Stimulated activated CD4-positive, alpha-beta T cell treated with anti-CD3 and anti-CD28 coated beads, Interleukin-2, amount 100 ng/mL, for 4 hours (primary cell): Measurements from ENCODE around the gene CD81.
A peak's percentile ranks its signal among the peaks of the same experiment; 100 is the strongest.

ENCODE experiments used
- DNase-seq: peaks from one replicate; pipeline ENCODE4 v3.0.0-alpha.2; 2020; ENCODE audit warnings: low read depth

The CD81 gene

DNA sequence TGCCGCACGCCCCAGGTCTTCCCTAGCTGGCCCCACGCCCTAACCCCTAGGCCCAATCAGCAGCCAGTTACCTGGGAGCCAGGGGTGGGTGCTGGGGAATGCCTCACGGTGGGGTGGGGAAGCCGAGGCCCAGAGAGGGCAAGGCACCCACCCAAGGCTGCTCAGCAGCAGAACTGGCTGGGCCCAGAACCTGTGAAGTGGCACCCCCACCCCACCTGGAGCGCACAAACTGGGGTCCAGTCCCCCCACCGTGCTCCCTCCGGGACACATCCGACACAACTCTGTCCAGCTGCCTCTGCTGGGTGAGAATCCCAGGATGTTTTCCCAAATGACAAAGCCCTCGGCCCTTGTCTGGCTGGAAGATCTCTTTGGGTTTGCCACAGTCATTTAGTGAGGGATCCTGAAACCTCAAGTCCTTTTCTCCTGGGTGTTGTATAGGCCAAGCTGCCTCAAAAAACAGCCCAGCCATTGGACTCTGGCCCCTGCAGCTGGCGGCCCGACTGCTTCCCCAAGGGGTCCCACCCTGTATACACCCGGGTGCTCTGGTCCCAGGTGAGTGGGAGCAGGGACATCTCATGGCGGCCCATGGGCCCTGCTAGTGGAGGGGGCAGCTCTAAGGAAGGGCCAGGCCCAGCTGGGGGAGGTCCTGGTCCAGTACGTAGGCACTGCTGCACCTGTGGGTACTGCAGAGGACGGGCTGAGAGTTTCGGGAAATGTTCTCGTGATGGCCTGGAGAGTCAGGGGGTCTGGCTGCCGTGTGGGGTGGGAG, 44.3 kb downstream of the CD81 start:
- DNase-seq: no peak

DNA sequence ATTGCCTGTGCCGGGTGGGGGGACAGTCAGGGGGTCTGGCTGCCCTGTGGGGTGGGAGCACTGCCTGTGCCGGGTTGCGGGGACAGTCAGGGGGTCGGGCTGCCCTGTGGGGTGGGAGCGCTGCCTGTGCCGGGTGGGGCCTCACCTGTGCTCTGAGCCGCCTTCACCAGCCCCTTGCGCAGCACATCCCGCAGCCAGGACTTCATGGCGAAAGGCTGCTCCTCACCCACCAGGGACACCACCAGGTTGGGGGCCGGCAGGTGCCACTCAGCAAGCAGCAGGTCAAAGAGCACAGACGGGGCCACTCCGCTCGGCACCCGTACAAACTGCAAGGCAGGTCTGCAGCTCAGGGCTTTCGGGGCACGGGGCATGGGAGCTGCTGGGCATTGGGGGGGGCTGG, 44.9 kb downstream of the CD81 start:
- no peak for DNase-seq

DNA sequence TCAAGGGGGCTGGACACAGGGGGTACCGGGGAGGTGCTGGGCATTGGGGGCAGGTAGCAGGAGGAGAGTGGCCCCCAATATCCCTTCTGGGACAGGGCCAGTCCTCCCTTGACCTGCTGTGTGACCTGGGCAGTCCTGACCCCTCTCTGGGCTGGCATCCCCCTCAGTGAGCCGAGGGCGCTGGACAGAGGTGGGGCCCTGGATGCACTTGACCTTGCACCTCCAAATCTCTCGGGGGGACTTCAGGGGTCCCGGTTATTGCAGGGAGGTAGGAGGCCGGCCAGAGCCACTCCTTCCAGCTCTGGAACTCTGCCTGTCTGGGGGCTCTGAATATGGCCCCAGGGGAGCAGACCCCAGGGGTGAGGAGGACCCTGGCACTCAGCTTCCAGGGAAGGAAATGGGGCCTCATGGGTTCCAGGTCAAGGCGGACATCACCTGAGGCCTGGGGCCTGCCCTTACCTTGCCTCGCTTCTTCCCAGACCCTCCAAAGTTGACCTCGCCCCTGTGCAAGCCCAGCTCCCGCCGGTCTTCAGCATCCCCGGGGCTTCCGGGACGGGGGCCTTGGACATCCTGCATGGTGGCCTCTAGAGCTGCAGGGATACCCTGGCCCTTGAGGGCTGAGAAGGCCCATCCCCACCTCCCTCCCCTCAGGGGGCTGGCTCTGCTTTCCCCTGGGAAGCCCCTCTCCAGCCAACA, 45.5 kb downstream of the CD81 start:
- no peak for DNase-seq

DNA sequence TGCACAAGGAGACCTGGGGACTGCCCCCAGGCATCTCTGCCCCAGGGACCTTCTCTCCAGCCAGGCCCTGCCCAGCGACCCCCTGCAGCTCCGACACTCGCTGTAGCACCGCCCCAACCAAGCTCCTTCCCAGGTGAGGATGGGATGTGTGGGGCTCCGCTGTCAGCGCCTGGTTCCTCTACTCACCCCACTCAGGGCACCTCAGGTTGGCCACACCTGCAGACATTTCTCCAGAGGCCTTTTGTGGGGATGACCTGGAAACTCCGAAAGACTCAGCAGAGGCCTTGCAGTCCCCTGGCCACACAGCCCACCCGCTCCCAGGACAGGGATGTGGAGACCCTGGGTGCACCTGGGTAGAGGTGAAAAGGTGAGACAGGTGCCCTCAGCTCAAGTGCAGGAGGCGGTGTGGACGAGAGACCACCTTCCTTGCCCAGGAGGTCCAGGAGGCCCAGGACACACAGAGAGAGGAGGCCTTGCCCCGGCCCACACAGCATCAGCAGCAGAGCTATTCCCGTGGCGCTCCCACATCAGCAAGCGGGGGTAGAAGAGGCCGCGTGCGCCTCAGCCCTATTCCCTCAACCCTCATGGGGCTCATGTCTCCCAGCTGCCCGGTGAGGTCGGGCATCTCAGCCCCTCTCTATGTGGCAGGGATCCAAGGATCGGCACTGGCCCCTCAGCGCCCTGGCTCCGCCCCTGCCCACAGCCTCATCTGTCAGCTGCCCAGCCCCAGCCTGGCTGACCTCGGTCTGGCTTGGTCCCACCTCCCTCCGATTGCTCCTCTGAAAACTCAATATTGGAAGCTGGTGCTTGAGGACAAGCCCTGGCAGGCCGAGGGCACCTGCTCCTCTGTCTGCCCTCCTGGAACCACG, 46.3 kb downstream of the CD81 start:
- DNase-seq: no peak

DNA sequence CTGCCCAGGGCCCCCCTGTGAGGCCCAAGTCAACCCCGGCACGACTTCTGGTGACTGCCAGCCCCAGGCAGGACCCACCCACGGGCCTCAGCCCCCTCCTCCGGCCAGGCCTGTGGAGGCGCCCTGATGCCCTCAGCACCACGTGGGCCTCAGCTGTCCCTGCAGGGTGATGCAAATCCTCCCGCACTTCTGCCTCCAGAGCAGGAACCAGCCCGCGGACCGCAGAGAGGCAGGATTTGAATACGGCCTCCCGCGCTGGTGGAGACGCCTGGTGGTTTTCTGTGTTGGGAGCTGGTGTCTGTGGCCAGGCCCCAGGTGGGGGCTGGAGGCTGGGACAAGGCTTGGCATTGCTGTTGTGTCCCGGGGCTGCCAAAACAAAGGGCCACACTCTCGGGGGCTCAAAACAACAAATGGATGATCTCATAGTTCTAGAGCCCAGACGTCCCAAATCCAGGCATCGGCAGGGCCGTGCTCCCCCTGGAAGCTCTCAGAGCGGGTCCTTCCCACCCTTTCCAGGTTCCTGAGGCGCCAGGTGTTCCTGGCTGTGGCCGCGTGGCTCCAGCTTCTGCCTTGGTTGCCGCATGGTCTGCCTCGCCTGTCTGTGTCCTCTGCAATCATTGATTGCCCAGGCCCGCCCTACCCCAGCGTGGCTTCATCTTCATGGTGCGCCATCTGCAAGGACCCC, 47.8 kb downstream of the CD81 start:
- no peak for DNase-seq

DNA sequence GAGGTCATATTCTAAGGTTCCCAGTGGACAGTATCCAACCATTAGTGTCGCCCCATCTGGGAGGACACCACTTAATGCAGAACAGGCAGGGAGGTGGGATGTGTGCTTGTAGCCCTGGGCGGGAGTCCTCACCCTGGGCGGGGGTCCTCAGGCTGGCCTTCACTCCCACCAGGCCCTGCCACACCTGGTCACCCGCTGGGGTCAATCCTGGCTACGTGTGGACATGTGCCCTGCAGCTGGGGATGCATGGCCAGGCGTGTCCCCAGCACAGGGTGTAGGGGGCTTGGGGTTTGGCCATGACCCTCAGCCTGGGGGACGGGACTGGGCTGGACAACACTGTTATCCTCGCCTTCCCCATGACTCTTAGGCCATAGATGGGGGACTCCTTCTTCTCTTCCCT, 48.4 kb downstream of the CD81 start:
- DNase-seq: no peak

DNA sequence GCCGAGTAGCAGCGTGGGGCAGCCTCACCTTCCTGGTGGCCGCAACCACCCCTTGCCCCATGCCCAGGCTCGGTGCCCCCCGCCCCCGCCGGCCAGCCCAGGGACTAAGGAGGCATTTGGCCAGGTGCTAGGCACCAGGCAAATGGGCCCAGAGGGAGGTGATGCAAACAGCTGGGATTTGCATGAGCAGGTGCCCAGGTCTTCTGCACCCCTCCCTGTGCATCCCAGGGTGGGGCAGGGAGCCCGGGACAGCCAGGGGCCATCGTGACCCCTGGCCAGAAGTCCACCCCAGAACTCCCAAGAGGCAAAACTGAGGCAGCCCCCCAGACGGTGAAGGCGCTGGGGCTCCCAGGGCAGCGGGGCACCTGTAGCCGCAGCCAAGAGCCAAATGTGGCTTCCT, 49.1 kb downstream of the CD81 start:
- DNase-seq: no peak

DNA sequence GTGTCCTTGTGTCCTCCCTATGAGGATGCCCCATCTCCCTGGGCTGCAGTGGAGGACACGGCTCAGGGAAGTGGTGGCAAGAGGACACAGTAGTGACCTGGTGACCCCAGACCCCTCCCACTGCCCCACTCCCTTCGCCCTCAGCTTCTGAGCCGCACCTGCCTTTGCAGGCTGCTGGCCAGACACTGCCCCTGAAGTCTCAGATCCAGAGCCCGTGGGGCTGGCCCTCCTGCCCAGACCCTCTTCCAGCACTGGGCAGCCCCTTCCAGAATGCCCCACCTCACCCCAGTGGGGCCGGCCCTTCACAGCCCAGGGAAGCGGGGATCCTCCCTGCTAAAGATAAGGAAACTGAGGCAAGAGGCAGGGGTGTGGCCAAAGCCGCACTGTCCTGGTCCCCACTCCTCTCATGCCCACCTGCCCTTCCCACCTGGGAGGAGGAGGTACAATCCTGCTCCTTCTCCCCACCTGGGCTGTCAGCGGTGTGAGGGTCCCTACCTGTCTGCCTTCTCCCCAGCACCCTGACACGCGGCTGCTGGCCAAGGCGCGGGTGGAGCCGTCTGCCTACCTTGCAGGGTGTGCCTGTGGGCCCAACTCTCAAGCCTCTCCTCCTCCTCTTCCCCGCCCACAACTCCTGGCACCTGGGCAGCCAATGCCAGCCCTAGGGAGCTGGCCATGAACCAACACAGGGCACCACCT, 49.9 kb downstream of the CD81 start:
- no peak for DNase-seq

DNA sequence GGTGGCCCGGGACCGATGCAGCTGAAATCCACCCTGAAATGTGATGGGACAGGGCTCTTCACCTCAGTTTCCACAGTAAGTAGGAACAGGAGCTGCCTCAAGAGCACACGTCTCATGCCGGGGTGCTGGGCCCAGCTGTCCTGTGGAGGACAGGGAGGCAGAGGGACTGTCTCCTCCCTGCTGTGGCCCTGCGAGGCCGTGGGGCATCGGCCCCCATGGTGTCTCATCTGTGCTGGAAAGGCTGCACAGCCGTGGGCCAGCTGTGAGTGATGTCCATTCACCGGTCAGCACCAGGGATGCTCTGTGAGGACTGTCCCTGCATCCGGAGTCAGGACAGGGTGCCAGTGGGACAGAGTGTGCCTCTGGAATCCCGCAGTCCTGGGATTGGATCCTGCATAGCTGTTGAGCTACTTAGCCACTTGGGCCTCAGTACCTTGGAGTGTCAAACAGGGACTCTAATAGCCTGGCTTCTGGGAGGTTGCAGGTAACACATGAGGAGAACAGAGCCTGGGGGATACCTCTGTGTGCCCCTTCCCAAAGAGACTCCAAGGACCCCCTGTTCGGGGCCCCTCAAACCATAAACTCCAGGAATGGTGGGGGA, 50.7 kb downstream of the CD81 start:
- DNase-seq: no peak

DNA sequence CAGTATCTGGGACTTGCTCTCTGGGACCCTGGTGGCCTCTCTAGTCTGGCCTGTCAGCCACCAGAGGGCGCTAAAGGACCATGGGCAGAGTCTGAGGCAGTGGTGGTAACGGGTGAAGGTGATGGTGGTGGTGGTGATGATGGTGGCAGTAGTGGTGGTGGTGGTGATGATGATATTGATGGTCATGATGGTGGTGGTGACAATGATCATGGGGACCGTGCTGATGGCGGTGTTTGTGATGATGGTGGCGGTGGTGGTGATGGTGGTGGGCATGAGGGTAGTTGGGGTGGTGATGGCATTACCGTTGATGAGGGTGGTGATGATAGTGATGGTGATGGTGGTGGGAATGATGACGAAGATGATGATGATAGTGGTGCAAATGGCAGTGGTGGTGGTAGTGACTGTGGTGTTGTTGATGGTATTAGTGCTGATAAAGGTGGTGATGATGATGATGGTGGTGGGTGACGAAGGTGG, 51.2 kb downstream of the CD81 start:
- DNase-seq: peak; percentile 79

DNA sequence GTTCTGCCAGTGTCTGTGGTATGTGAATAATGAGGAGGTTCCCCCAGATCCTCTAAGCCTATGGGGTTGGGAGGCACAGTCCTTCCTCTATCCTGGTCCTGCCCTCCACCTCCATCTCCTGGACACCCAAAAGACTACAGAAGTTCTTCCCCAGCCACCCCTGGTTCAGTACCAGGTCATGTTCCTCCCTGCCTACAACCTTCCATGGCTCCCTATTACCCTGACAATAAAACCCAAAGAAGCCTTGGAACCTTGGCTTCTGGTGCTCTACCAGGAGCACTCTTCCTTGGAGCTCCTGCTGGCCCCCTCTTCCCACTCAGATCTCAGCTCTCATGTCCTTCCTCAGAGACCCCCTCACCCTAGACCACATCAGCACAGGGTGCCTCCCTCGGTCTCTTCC, 54.3 kb downstream of the CD81 start:
- DNase-seq: no peak

DNA sequence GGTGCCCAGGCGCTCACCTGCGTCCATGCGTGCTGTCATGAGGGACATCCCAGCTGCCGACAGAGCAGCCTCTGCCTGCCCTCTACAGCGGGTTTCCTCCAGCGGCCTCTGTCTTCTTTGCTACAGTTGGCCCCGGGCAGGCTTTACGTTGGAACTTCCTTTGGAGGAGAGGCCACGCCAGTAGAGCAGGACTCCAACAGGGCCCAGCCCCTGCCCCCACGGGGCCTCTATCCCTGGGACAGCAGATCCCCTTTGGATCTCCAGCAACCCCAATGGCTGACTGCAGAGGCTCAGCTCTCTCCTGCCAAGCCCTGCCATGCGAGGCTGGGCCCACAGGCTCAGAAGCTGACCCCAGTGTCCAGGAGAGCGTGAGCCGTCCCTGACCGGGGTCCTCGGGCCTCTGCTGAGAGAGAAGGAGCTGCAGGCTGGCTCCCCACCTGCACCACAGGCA, 55.1 kb downstream of the CD81 start:
- no peak for DNase-seq

DNA sequence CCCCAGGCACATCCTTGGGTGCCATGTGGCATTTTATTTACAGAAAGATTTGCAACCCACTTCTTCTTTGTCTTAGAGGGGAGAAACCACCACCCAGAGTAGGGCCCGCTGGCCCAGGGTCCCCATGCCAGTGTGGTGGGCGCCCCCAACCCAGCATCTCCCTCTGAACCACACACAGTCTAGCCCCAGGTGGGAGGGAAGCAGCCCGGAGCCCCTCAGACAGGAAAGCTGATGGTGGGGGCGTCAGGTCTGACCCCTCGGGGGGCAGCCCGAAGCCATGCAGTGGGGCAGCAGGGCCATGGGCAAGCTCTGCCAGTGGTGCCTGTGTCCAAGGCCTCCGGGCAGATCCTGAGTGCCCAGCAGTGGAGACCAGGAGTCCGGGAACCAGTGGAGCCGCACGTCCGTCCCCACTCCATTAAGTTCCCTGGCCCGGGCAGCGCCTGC, 55.5 kb downstream of the CD81 start:
- DNase-seq: no peak

DNA sequence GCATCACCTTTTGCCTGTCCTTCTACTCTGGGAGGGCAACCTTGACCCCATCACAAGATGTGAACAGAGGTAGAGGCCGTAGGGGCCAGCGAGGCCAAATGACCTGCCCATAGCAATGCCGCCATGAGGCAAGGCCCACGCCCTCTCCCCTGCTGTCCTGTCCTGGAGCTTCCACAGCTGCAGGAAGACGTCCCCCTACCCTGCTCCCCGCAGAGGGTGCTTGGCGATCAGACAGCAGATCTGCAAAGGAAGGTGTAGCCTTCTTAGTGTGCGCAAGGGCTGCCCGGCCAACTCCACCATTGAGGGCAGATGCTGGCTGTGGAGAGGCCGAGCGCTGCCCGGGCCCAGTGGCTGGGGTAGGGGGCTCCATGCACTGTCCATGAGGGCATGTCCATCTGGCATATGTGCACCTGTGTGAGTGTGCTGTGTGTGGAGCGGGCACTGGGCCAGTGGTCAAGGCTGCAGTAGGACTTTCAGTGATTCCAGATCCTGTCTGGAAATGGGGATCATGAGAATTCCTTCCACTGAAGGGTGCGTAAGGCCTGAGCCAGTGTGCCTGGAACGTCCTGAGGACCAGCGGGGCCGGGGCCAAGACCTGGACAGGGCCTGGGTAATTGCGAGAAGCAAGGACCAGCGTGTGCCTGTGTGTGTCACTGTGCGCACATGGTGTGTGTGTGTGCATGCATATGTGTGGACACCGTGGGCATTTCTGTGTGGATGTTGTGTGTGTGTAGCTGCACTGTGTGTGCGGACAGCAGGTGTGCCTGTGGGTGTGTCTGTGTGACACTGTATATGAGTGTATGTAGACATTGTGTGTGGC, 56.2 kb downstream of the CD81 start:
- no peak for DNase-seq

DNA sequence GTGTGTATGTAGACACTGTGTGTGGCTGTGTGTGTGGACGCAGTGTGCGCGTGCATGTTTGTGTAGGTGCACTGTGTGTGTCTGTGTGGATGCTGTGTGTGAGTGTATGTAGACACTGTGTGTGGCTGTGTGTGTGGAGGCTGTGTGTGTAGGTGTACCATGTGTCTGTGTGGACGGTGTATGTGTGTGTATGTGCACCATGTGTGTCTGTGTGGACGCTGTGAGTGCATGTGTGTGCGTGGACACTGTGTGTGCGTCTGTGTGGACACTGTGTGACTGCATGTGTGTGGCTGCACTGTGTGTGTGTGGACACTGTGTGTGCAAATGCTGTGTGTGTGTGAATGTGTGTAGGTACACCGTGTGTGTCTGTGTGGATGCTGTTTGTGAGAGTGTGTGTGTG, 56.9 kb downstream of the CD81 start:
- no peak for DNase-seq

DNA sequence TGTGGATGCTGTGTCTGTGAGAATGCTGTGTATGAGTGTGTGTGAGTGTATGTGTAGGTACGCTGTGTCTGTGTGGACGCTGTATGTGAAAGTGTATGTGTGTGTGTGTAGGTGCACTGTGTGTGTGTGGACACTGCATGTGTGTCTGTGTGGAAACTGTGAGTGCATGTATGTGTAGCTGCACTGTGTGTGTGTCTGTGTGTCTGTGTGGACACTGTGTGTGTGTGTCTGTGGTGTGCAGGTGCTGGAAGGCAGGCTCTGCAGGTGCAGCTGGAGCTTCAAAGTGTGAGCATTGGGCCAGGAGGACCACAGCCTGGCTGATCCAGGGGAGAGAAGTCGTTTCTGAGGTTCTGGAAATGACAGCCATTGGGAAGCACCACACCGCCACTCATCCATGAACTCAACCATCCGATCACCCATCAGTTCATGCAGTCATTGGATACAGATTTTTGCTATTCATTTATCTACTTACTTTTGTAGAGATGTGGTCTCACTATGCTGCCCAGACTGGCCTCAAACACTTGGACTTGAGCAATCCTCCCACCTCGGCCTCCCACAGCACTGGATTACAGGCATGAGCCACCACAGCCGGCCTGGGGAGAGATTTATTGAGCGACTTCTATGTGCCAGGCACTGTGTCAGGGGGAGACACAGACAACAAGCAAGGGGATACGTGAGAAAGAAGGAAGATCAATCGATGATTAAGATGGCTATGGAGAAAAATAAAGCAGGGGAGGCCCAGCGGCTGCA, 57.6 kb downstream of the CD81 start:
- no peak for DNase-seq

DNA sequence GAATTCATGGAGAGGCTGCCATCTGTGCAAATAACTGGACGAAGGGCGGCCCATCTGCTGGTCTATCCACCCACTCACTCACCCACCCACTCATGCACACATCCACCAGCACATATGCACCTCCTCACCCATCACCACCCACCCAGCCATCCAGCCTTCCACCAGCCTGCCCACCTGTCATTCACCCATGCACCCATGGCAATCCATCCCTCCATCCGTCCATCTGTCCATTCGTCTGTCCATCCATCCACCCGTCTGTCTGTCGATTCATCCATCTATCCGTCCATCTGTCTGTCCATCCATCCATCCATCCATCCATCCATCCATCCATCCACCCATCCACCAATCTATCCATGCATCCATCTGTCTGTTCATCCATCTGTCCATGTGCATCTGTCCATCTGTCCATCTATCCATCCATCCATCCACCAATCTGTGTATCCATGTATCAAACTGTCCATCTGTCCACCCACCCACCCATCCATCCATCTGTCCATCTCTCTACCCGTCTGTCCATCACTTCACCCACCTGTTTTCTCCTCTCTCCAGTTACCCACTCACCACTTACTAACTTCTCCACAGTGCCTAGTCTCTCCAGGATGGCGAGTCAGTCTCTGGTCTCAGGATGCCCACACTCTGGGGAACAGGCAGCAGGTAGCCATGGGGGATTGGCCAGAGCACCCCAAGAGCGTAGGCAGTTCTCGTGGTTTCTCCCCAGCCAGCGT, 58.3 kb downstream of the CD81 start:
- DNase-seq: no peak

DNA sequence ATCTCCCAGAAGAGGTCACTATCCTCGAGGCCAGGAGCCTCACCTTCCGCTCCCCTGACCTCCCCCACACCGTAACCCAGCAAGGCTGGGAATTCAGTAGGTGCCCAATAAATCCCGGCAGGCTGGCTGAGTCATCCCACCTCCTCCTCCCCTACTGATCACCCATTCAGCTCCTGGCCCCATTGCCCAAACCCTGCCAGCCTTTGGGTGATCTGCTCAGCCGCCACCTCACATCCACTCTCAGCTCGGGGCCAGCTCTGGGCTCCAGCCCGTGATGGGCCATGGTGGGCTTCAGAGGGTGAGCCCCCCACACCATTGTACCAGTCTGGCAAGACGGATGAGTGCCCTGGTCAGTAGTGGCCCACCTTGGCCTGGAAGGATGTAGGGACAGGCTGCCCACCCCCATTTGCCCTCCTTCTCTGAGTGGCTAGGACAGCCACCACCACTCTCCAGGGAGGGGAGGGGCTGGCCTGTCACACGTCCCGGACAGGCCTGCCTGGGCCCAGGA, 59.0 kb downstream of the CD81 start:
- DNase-seq: no peak
